H1 (cell line): ENCODE data around the gene CXorf65. TPM values are rescaled to one million over a fixed set of nuclear protein-coding genes. Genes with fewer than 3 reads are reported as not detected.
A peak's percentile ranks its signal among the peaks of the same experiment; 100 is the strongest.

Experiments used
- ASH2L ChIP-seq: fragments of 200-600, 300-600 bp; sonication (generic); IDR thresholded peaks from one replicate; pipeline ENCODE4 v1.7.1; 2017; ENCODE audit warnings: low read length
- BRCA1 ChIP-seq: IDR thresholded peaks from 2 replicates; pipeline ENCODE4 v1.6.1; 2012; ENCODE audit warnings: low read depth, low read length, improper control_type of control experiment
- E2F6 ChIP-seq: IDR thresholded peaks from 2 replicates; pipeline ENCODE4 v1.6.1; 2012; ENCODE audit warnings: inconsistent platforms
- KDM4A ChIP-seq: IDR thresholded peaks from one replicate; pipeline ENCODE4 v1.7.1; 2012; ENCODE audit warnings: low read depth, mild to moderate bottlenecking, moderate library complexity, low read length, inconsistent platforms; ENCODE audit not compliant: severe bottlenecking
- POLR2A ChIP-seq, 2 experiments: IDR thresholded peaks; 1 replicate in 1 of 2; 2 replicates in 1 of 2; pipeline ENCODE4 v1.6.1; 2011; ENCODE audit warnings: low read depth in 2 of 2, low read length in 2 of 2, mild to moderate bottlenecking in 2 of 2; ENCODE audit errors: control extremely low read depth in 1 of 2
- RXRA ChIP-seq: IDR thresholded peaks from 2 replicates; pipeline ENCODE4 v1.6.1; 2011; ENCODE audit warnings: low read depth, mild to moderate bottlenecking, low read length, moderate library complexity; ENCODE audit not compliant: insufficient read depth
- YY1 ChIP-seq: IDR thresholded peaks from 2 replicates; pipeline ENCODE4 v1.6.1; 2011; ENCODE audit warnings: low read depth, mild to moderate bottlenecking, low read length
- polyA plus RNA-seq, 7 experiments: library from polyadenylated mRNA; depleted of rRNA in 3 of 7; stranded (reverse) in 5 of 7; unstranded in 2 of 7; fragments of >200 nt in 5 of 7; fragments of 200-250 nt in 2 of 7; gene quantifications; 1 replicate in 5 of 7; 2 replicates in 1 of 7; 4 replicates in 1 of 7; pipeline versions ENCODE4 v1.2.1 to v1.2.3, GENCODE V29; 2011 to 2013; ENCODE audit warnings: missing spikeins in 2 of 7, mixed read lengths in 2 of 7
- total RNA-seq: library from RNA; stranded (reverse); fragmentation: NEBNext Ultra II Directional; extraction: Animal tissue kit (Norgen Biotek cat#: 25700); gene quantifications from 2 replicates; pipeline ENCODE4 v1.2.1, GENCODE V29; 2021

CXorf65 gene
- total and polyA plus RNA-seq, 2 of the 8 experiments (the other 6 are each of a cell fraction or from before 2014, with no cell fraction given), result not detected

GRCh38 chrX:71144651-71145050 lies 38.1 kb upstream of the CXorf65 start, which contains the start of gene NLGN3 (continued):
- TF ChIP-seq BRCA1 (no peak), KDM4A (peak; percentile 17), POLR2A (IDR thresholded peaks at IDR 0.05; ENCODE audit: control extremely low read depth in 1 of 2, low read depth in 2 of 2, low read length in 2 of 2) (0 out of 3 replicates have a peak, but pooled peaks of 1 of the 2 experiments have one; percentile 45), RXRA (no peak), ASH2L (no peak), E2F6 (no peak), YY1 (no peak)
